GM04503 (cell line): Measurements from ENCODE around the gene ADAMTS2.
"Not testable (repeated sequence)": the region's sequence is repeated elsewhere in the genome, so short reads cannot be mapped to it uniquely, and the experiment has no call there.

Experiments
- DNase-seq: peaks from one replicate; pipeline ENCODE4 v3.0.0-alpha.2; 2012; ENCODE audit warnings: low read depth

Gene ADAMTS2

DNA sequence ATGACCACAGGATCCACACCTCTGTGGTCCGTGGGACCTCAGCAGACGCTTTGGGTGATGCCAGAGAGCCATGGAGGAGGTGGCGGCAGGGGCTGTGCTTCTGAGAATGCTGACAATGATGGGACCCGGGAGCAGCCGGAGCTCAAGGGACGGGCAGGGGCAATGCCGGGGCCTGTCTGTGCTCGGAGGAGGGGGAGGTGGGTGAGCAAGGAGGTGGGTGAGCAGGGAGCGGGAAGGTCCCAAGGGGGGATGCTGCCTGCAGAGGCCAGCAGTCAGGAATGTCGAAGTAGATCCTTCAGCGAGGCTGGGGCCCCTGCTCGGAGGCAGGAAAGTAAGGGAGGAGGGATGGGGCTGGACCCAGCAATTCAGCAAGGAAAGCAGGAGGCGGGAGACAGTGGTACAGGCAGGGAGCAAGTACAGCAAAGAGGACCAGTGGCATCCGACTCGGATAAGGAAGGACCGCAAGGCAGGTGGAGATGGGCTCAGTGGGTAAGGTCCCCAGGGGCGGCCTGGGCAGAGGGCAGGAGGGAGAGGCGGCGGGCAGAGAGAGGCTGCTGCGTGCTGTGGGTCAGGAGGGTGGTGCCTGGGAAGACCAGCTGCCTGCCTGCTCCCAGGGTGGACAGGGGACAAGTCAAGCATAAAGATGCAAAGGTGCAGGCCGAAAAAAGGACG lies 49.0 kb downstream of the ADAMTS2 start:
- no peak for DNase-seq

DNA sequence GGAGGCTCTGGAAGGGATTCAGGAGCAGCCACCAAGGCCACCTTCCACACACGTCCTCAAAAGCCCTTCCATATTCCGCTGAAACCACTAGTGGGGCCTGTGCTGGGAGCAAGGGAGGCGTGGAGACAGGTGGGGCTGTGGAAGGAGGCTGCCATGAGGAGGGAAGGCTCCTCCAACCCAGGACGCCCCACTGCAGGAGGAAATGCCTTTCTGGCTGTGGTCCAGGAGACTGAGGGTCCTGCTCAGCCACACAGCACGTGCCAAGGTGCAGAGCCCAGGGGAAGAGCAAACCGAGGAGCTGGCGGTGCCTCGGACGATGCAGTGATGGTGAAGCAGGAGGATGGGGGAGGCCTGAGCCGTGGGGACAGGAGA lies 49.5 kb downstream of the ADAMTS2 start:
- DNase-seq, result no peak

DNA sequence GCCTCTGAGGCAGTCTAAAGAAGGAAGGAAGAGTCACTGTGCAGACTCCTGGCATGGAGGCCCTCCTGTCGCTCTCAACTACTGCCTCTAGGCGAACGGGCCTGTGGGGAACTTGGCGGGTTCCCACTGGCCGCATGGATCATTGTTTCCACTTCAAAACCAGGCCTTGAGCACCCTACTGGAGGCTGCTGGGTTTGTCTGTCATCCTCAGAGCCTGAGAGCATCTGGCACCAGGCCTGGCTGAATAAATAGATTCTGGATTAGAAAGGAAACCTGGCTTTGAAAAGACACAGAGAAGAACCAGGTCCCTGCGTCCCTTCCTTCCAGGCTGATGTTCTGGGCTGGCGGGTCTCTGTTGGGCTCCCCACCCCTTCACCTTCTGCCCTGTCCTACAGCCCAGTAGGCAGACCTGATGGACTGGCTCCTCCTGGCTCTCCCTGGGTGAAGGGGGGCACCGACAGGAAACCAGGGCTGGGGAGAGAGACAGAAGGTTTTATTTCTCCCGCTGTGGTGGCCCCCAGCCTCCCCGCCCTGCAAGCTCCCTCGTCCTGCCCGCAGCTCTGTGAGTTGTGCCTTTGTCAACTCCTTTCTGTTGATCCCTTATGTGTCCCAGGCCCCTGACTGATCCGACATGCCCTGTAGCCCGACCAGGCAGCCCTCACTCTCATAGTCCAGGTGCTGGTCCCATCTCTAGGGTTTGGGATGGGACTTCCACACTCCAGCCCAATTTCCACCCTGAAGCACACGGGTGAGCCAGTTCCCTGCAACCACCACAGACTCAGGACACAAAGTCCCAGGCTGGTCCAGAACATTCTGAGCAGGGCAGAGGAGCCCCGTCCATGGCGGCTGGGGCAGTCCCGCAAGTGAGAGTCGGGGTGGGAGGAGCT lies 50.1 kb downstream of the ADAMTS2 start:
- DNase-seq, result peak; percentile 71

DNA sequence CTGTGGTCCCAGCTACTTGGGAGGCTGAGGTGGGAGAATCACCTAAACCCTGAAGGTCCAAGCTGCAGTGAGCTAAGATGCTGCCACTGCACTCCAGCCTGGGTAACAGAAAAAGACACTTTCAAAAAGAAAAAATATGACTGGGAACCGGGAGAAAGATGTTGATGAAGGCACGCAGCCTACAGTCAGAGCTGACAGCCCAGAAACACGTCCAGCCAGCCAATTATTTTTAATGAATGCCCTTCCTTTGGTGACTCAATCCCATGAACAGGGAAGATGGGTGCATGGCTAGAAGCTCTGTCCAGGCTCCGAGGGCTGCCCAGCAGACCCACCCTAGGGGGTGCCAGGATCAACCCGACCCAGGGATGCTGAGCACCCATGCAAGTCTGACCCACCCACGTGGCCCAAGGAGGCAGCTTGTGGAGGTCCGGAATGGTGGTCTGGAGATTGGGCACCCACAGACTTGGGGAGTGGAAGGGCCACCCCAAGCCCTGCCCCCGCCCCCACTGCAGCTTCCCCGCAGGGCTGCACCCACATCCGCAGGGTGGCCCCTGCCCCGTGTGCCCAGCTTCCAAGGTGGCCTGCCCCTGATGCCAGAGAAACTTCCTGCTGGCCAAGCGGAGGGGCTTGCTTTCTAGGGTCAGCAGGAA lies 51.0 kb downstream of the ADAMTS2 start:
- DNase-seq, result no peak

DNA sequence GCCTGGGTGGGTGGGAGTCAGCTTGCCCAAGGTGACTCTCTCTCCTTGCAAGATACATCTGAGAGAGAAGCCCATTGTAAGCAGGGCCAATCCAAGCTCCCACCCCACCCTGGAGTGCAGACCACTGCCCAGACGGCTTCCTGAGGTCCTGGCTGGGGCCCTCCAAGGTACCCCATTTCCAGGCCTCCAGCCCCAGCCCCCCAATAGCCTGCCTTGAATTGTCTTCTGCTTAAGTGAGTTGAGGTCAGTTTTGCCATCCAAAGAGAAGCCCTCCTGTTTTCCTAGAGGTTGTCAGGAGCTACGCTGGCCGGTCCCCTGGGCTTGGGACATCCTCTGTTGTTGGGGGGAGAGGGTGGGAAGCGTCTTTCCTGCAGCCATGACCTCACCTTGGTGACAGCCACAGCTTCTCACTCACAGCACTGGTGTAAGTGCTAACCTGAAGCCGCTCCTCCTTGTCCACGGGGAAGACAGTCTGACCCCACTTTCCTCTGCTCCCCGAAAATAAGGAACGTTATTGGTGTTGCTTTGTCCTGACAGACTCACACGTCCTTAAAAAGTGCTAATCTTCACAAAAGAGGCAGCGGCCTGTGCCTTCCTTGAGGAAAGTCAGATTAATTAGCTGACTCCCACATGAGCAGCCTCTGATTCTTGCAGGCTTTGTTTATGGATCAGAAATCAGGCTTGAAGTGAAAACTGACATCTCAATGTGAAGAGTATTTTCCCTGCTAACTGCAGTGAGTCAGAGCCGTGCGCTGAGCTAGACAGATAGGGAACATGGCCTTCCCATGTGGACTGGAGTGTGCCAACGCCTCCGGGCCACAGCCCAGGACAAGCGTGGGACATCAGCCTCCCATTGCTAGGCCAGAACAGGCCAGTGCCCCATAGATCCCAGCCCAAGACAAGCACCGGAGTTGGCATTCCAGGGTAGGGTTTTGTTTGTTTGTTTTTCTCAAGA lies 52.3 kb downstream of the ADAMTS2 start:
- no peak for DNase-seq

DNA sequence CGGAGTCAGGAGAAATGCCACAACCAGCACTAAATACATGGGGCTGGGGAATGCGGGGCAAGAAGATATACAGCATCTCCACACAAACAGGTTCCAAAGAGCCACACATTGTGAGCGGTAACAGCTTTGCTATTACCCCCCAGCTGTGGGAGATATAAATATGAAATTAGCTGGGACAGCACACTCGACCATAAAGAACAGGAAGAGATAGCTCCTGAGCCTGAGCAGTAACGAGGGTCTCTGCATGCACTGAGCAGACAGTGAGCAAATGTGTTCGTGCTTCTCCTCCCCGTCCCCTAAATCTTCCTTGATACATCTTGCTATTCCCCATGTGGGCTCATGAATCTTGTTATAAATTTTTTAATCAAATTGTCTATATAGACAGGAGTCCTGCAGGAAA lies 53.1 kb downstream of the ADAMTS2 start:
- DNase-seq, result no peak

DNA sequence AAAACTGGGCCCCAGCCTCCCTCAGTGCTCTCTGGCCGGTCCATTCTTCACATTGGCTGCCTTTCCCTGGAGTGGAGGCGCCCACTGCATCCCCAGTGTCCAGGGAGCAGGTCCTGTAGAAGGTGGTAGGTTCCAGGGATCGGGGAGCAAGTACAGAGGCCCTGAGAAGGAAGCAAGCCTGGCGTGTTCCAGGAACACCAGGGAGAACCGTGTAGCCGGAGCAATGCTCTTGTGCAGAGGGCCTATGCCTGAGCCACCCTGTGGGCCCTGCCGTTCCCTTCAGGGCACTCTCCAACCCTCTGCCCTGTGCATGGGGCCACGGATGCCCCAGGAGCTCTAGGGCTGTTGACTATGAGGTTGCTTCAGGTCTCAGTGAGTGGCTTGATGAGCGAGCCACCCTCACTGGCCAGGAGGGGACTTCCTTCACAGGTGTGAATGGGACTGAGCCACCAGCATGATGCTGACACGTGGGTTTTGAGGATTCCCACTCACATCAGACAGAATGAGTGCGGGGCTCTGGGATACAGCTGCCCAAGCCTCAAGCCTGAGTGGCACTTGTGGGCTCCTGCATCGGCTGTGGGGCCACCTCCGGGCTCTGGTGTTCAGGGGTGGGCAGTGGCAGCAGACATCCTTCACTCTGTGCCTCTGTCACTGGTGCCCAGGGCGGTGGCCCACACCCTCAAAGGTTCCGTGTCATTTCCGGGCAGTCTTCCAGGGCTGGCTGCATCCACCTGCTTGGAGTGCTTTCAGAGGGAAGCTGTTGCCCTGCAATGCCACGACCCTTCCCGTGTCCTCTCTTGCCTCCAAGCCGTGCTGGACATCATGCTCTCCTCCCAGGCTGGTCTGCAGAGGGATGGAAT lies 54.4 kb downstream of the ADAMTS2 start:
- no peak for DNase-seq

DNA sequence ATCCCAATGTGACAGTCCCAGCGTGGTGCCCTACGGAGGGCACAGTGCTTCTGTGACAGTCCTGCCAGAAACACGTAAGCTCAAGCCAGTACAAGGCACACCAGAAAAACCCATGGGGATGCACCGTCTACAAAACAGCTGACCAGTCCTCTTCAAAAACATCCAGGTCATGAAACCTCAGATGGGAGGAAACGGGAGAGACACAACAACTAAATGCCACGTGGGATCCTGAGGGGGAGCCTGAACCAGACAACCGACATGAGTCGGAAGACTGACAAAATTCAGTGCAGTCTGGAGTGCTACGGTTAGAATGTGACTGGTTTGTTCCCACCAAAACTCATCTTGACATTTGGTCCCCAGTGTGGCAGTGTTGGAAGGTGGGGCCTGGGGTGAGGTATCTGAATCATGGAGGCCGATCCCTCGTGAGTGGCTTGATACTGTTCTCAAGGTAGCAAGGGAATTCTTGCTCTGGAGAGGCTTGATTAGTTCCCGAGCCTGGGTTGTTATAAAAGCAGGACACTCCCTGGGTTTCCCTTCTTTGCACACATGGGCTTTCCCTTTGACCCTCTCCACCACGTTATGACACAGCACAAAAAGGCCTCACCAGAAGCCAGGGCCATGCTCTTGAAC lies 55.4 kb downstream of the ADAMTS2 start:
- no peak for DNase-seq

DNA sequence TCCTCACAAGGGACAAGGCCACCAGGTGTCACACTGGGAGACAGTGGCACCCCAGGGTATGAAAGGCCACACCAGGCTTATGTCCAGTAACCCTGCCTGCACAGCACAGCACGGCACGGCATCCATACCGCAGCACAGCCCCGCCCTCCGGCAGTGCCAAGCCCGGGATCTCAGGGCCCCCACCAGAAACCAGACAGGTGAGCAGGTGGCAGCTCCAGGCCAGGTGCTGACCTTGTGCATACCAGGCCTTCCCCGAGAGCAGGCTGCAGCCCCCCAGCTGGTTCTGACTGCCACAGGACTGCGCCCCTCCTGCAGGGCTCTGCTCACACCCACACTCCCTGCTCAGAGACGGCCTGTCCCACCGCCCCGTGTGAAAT lies 56.5 kb downstream of the ADAMTS2 start:
- no peak for DNase-seq

DNA sequence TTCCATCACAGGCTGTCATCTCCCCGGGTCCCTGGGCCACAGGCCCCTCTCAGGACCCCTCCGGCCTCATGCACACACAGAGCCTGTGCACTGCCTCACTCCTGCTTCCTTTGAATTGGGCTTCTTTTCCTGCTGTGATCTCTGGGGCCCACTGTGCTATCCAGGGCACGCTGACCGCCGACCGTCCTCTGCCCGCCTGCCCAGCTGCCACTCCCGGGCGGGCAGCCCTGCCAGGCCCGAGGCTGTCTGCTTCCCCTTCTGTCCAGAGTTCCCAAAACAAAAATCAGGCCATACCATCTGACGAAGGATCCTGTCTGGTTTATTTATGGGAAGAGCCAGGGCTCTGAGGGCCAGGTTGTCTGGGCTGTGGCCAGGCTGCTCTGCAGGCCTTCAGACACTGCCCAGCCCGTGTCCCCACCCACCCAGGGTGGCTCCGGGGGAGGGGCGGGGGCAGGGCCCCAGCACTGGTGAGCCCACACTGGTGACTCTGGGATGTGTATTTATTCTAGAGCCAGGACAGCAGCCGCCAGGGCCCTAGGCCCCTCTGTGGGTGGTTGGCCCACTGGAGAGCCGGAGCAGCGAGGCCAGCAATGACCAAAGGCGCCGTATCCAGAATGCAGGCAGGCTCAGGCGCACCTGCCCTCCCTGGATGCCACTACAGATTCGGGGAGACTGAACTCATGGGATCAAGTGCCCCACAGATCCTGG lies 57.0 kb downstream of the ADAMTS2 start:
- DNase-seq, result no peak

DNA sequence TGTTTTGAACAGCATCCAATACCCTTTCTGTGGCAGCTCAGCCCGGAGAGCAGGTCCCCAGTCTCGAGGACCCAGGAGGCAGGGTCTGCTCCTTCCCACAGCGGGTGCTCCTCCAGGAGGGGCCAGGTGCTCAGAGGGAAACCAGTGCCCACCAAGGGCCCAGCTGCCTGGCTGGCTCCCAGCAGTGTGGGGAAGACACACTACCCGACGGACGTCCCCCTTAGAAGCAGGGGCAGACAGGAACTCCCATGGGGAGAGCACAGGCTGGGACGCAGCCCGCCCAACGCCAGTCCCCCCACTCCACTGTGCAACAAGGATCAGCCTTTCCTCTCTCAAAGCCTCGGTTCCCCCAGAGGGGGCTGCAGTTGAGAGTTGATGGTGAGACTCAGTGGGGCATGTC lies 57.6 kb downstream of the ADAMTS2 start:
- DNase-seq, result no peak

DNA sequence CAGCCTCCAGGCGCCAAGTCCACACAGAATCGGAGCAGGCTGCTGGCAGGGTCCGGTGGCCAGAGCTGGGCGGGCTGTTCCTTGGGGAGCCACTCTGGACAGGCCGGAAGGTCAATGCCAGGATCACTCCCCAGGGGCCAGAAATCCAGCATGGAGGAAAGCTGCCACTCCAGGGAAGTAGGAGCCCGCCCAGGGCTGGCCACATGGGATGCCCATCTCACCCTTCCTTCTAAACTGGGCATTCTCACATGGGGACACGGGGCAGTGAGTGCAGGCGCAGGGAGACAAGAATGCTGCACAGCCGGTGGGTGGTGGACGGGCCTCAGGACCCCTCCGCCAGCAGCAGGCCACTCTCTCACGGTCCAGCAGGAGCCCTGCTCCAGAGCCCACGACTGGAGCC lies 58.2 kb downstream of the ADAMTS2 start:
- DNase-seq, result no peak

DNA sequence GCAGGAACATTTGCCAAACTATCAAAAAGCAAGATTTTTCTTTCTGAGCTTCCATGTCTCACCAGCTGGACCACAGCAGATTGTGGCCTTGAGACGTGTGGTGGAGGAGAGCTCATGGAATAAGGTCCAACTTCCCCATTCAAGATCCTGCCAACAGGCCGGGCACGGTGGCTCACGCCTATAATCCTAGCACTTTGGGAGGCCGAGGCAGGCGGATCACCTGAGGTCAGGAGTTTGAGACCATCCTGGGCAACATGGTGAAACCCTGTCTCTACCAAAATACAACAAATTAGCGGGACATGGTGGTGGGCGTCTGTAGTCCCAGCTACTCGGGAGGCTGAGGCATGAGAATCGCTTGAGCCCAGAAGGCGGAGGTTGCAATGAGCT lies 59.5 kb downstream of the ADAMTS2 start:
- not testable (repeated sequence) for DNase-seq

DNA sequence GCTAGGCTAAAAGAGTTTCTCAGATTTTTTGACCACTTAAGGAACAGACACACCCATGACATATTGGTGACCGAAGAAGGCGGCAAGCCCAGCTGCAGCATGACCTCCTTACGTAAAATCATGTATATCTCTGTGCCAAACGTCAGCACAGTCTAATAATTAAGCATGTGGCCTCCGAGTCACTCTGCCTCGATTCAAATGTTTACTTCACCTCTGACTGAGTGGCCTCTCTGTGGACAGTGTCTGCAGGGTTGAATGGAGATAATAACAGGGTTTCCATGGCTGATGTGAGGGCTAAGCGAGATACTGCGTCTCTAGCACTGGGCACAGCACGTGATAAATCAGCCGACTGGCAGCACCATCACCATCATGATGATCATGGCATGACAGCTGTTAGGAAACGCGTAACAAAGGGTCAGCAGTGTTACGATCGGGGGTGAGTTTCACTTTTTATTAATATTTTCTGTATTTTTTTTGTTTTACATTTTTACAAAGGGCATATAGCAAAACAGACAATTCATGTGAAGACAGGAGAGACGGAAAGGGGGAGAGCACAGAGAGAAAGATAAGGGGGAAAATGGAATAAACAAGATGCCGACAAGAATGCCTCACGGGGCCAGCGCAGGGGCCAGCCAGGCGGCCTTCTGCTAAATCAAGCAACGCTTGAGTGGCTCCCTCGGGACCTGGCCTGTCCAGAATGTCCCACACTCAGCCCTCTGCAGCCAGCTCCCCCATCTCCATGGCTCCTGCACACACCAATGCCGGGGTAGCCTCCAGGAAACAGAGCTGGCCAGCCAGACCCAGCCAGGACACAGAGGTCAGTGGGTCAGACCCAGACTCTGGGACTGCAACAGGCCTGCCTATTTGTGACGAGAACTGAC lies 60.3 kb downstream of the ADAMTS2 start:
- DNase-seq, result no peak

DNA sequence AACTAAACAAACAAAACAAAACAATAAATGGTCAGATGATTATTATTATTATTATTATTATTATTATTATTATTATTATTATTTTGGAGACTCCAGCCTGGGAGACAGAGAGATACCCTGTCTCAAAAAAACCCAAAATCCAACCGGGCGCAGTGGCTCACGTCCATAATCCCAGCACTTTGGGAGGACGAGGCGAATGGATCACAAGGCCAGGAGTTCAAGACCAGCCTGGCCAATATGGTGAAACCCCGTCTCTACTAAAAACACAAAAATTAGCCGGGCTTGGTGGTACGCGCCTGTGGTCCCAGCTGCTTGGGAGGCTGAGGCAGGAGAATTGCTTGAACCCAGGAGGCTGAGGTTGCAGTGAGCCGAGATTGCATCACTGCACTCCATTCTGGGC lies 61.4 kb downstream of the ADAMTS2 start:
- not testable (repeated sequence) for DNase-seq

DNA sequence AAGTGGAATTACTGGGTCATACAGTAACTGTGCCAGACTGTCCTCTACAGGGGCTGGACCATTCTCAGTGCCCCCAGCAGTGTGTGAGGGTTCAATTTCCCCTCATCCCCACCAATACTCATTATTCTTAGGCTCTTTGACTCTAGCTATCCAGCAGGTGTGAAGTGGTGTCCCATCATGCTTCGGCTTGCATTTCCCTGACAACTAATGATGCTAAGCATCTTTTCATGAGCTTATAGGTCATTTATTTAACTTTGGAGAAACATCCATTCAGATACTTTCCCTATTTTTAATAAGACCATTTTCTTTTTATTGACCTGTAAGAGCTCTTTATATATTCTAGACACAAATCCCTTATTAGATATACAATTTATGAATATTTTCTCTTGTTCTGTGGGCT lies 63.6 kb downstream of the ADAMTS2 start:
- no peak for DNase-seq

DNA sequence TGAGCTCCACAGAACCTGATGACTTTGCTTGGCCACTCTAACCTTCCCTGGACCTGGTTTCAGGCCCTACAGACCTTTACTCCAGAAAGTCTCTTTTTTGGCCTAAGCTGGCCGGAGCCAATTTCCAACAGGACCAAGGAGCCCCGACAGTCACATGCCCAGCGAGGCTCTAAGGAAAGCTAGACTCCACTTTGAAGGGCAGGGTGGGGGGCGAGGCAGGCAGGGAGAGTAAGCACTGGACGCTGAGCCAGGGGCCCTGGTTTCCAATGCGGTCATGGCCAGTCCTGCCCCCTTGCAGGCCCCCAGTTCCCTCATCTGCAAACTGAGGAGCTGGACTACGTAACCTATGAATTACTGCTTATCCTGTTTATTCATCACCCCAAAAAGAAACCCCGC lies 65.2 kb downstream of the ADAMTS2 start:
- DNase-seq, result no peak

DNA sequence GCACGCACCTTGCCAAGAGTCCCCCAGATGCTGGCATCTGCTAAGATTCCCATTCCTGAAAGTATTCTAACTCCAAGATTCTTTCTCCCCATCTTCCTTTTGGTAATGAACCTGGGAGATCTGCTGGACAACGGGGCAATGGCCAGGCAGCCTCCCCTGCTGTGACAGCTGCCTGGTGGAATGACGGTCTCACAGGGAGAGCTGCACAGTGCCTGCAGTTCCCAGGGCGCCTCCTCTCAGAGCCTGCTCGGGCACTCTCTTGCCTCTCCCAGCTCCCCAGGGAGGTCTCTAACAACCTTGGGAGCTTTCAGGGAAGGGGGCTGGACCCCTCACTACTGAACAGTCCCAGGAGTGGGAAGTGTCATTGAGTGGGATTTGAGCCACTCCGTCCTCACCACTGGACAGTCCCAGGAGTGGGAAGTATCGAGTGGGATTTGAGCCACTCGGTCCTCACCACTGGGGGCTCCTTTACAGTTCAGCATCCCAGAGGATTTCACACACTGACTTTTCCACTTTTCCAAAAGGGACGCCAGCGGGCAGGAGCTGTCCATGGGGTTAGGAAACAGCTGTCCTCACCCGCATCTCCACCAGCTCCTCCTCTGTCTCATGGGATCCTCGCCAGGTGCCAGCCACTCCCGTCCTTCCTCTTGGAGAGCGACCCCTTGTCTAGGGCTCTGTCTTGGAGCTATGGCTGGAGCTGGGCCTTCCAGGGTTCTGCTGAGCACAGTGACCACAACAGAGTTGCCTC lies 65.7 kb downstream of the ADAMTS2 start:
- DNase-seq, result no peak
